DOHH2 (cell line): Measurements from ENCODE around the gene MFN2.

Source experiments
- H3F3A ChIP-seq: fragments of 200-600 bp; sonication (generic), shearing (Covaris generic); 2 replicates; pipeline ENCODE4 v1.6.0; 2016; ENCODE audit warnings: antibody characterized with exemption, mild to moderate bottlenecking; ENCODE audit not compliant: control insufficient read depth, insufficient read depth
- H3K27ac ChIP-seq: fragments of 200-600 bp; sonication (generic); 2 replicates; pipeline ENCODE4 v1.5.1; 2014; ENCODE audit warnings: low read depth, mild to moderate bottlenecking, low read length, moderate library complexity
- H3K27me3 ChIP-seq: fragments of 200-600 bp; sonication (generic); 2 replicates; pipeline ENCODE4 v1.6.1; 2014; ENCODE audit warnings: mild to moderate bottlenecking, low read length, mixed read lengths; ENCODE audit not compliant: control insufficient read depth
- H3K36me3 ChIP-seq: fragments of 200-600 bp; sonication (generic); 2 replicates; pipeline ENCODE4 v1.6.1; 2014; ENCODE audit warnings: mild to moderate bottlenecking, low read length, moderate library complexity, mixed read lengths; ENCODE audit not compliant: control insufficient read depth
- H3K4me1 ChIP-seq: fragments of 200-600 bp; sonication (generic); 2 replicates; pipeline ENCODE4 v1.6.1; 2014; ENCODE audit warnings: mild to moderate bottlenecking, low read length, mixed read lengths; ENCODE audit not compliant: control insufficient read depth
- H3K4me2 ChIP-seq: fragments of 200-600 bp; sonication (generic); 2 replicates; pipeline ENCODE4 v1.6.0; 2014; ENCODE audit warnings: mild to moderate bottlenecking, low read length, moderate library complexity
- H3K4me3 ChIP-seq: fragments of 200-600 bp; sonication (generic); 2 replicates; pipeline ENCODE4 v1.5.1; 2014; ENCODE audit warnings: mild to moderate bottlenecking, low read length, mixed read lengths
- H3K79me2 ChIP-seq: fragments of 200-600 bp; sonication (generic); 2 replicates; pipeline ENCODE4 v1.6.1; 2014; ENCODE audit warnings: mild to moderate bottlenecking, low read length, mixed read lengths; ENCODE audit not compliant: control insufficient read depth
- H3K9me2 ChIP-seq: fragments of 200-600 bp; sonication (generic); replicated peaks from 2 replicates; pipeline ENCODE4 v1.6.1; 2014; ENCODE audit warnings: mild to moderate bottlenecking, low read length, mixed read lengths; ENCODE audit not compliant: control insufficient read depth
- H3K9me3 ChIP-seq: fragments of 200-600 bp; sonication (generic); 2 replicates; pipeline ENCODE4 v1.6.1; 2014; ENCODE audit warnings: antibody characterized with exemption, low read length, mixed read lengths; ENCODE audit not compliant: control insufficient read depth, insufficient read depth
- H4K20me1 ChIP-seq: fragments of 200-600 bp; sonication (generic); 2 replicates; pipeline ENCODE4 v1.6.0; 2014; ENCODE audit warnings: low read depth, mild to moderate bottlenecking, antibody characterized with exemption, low read length, moderate library complexity; ENCODE audit not compliant: control insufficient read depth, insufficient read depth
- EZH2phosphoT487 ChIP-seq: fragments of 200-600 bp; sonication (generic); IDR thresholded peaks from 2 replicates; pipeline ENCODE4 v1.6.1; 2017; ENCODE audit warnings: borderline replicate concordance, mild to moderate bottlenecking, antibody characterized with exemption, low read length, moderate library complexity, mixed read lengths
- TF ChIP-seq, protein P1 (sequence below): fragments of 200-600 bp; sonication (generic); IDR thresholded peaks from one replicate; pipeline ENCODE4 v1.5.1; 2014; ENCODE audit warnings: antibody characterized with exemption, mild to moderate bottlenecking, low read depth, low read length; ENCODE audit not compliant: poor library complexity, severe bottlenecking

Gene MFN2

DNA sequence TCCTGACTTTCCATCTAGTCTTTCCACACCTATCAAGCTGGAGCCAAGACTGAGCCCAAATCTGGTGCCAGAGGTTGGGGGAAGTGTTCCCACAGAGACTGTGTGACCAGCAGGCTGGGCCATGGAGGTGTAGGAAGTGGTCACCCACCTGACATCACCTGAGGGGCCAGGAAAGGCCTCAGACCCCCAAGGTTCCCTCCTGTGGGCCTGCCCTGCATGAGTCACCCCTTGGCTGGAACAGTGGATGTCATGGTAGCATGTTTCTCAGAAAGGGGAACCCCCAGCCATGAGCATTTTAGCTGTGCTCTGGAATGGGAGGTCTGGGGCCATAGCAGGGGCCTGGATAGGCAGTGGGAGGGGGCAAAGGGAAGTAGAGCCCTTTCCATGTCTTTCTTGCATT lies 77.1 kb downstream of the MFN2 start:
- H4K20me1 ChIP-seq = no peaks in the 10 kb centered on the region
- H3K4me3 ChIP-seq = no peak overlapping the region
- H3K36me3 ChIP-seq = no peaks in the 10 kb centered on the region
- H3K27me3 ChIP-seq = peaks cover 31% of the 10 kb centered on the region
- H3K9me2 ChIP-seq = no peaks in the 10 kb centered on the region
- H3K9me3 ChIP-seq = no peaks in the 10 kb centered on the region
- no peaks in the 10 kb centered on the region for H3K79me2 ChIP-seq
- no peak overlapping the region for H3K4me2 ChIP-seq
- H3K27ac ChIP-seq = no peak overlapping the region
- no peaks in the 10 kb centered on the region for H3F3A ChIP-seq
- TF ChIP-seq EZH2phosphoT487 = no peak
- H3K4me1 ChIP-seq = no peaks in the 10 kb centered on the region

DNA sequence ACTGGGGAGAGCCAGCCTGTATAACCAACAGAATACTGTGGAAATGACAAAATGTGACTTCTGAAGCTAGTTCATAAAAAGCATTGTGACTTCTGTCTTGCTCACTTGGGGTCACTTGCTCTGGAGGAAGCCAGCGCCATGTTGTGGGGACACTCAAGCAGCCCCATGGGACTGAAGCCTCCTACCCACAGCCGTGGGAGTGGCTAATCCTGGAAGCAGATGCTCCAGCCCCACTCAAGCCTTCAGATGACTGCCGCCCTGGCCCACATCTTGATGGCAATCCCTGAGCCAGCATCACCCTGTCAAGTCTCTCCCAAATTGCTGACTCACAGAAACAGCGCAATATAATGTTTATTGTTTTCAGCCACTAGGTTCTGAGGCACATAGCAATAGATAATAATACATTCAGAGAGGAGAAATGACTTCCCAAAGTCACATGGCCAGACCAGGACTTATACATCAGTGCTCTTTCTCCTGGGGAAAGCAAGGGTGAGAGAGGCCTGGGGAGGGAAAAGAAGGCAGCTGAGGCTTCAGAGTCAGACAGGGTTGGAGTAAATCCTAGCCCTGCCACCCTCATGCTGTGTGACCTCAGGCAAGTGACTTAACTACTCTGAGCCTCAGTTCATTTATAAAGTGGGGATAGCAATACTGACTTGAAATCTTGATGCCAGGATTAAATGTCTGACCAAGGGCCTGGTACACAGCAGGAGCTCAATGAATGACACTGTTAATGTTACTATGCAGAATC lies 77.9 kb downstream of the MFN2 start:
- no peak for TF ChIP-seq EZH2phosphoT487
- TF ChIP-seq, protein P1, sequence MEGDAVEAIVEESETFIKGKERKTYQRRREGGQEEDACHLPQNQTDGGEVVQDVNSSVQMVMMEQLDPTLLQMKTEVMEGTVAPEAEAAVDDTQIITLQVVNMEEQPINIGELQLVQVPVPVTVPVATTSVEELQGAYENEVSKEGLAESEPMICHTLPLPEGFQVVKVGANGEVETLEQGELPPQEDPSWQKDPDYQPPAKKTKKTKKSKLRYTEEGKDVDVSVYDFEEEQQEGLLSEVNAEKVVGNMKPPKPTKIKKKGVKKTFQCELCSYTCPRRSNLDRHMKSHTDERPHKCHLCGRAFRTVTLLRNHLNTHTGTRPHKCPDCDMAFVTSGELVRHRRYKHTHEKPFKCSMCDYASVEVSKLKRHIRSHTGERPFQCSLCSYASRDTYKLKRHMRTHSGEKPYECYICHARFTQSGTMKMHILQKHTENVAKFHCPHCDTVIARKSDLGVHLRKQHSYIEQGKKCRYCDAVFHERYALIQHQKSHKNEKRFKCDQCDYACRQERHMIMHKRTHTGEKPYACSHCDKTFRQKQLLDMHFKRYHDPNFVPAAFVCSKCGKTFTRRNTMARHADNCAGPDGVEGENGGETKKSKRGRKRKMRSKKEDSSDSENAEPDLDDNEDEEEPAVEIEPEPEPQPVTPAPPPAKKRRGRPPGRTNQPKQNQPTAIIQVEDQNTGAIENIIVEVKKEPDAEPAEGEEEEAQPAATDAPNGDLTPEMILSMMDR = no peak
- Histone ChIP-seq H3K79me2 (no peaks in the 10 kb centered on the region), H3K4me1 (peaks cover 3% of the 10 kb centered on the region; the same call in 1 of the 2 replicates), H3K9me2 (no peaks in the 10 kb centered on the region), H3K27me3 (peaks cover 31% of the 10 kb centered on the region), H3K9me3 (no peaks in the 10 kb centered on the region), H3K4me3 (no peak overlapping the region), H3F3A (no peaks in the 10 kb centered on the region), H3K4me2 (no peak overlapping the region), H4K20me1 (no peaks in the 10 kb centered on the region), H3K36me3 (no peaks in the 10 kb centered on the region), H3K27ac (no peak overlapping the region)

DNA sequence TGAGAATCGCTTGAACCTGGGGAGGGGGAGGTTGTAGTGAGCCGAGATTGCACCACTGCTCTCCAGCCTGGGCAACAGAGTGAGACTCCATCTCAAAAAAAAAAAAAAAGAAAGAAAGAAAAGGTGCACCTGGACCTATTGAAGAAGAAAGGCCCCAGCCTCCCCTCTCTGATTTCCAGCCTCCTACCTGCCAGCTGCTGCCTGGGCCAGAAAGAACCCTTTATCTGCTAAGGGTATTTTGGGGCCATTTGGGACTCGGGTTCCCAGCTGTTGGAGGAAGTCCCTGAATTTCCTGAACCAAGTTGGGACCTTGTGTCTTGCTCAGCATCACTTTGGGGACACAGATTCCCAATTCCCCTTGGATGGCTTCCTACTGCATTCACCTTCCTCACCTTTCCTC lies 79.0 kb downstream of the MFN2 start:
- Histone ChIP-seq H4K20me1 (no peaks in the 10 kb centered on the region), H3K9me3 (no peaks in the 10 kb centered on the region), H3F3A (no peaks in the 10 kb centered on the region), H3K9me2 (no peaks in the 10 kb centered on the region), H3K4me3 (no peak overlapping the region), H3K27ac (no peak overlapping the region), H3K4me2 (no peak overlapping the region), H3K79me2 (no peaks in the 10 kb centered on the region), H3K36me3 (no peaks in the 10 kb centered on the region), H3K4me1 (peaks cover 8% of the 10 kb centered on the region; the same call in 1 of the 2 replicates), H3K27me3 (peaks cover 42% of the 10 kb centered on the region)
- TF ChIP-seq, protein P1 = no peak
- TF ChIP-seq EZH2phosphoT487 = no peak

DNA sequence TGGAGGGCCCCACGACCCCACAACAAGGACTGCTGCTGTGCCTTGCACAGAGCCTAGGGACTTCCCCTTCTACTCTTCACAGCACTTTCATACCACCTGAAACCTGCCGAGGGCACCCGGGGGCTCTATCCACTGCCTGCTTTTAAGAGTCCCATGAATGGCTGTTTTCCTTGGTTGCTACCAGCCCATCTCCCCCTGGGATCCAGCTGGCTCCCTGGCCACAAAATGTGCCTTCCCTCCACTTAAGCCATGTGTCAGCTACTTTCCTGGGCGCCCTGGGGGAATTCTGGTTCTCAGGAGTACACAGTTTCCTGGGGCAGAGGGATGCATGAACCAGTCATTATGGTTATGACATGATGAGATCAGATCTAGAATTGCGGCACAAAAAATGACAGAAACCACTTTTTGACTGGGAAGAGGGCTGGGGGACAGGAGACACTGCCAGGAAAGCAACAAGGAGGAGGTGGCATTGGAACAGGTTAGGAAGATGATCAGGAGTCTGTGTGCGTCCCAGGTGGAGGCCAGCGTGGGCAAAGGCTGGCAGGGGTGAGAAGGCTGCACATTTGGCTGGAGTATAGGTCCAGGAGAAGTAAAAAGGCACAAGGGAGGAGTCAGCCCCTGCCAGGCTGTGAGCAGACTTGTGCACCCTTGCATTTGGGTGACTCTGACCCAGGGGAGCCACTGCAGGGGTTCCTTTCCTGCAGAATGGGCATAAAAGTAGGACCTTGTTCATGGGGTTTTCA lies 79.6 kb downstream of the MFN2 start:
- Histone ChIP-seq H4K20me1 (no peaks in the 10 kb centered on the region), H3K4me1 (peaks cover 8% of the 10 kb centered on the region; the same call in 1 of the 2 replicates), H3K9me3 (no peaks in the 10 kb centered on the region), H3K27me3 (peaks cover 49% of the 10 kb centered on the region), H3K4me3 (no peak overlapping the region), H3F3A (no peaks in the 10 kb centered on the region), H3K4me2 (no peak overlapping the region), H3K36me3 (no peaks in the 10 kb centered on the region), H3K79me2 (no peaks in the 10 kb centered on the region), H3K9me2 (no peaks in the 10 kb centered on the region), H3K27ac (no peak overlapping the region)
- no peak for TF ChIP-seq EZH2phosphoT487
- TF ChIP-seq, protein P1 = no peak
